Activated T-cell treated with anti-CD3 and anti-CD28 coated beads for 1 hour (primary cell): ENCODE results near the gene ATP9A.
A peak's percentile ranks its signal among the peaks of the same experiment; 100 is the strongest.
"Not testable (repeated sequence)": the region's sequence is repeated elsewhere in the genome, so short reads cannot be mapped to it uniquely, and the experiment has no call there.

Source experiments
- DNase-seq: peaks from one replicate; pipeline ENCODE4 v3.0.0-alpha.2; 2020; ENCODE audit warnings: low read depth

ATP9A gene

GRCh38 chr20:51653226-51653625, 115.0 kb downstream of the ATP9A start:
- DNase-seq, result no peak

DNA sequence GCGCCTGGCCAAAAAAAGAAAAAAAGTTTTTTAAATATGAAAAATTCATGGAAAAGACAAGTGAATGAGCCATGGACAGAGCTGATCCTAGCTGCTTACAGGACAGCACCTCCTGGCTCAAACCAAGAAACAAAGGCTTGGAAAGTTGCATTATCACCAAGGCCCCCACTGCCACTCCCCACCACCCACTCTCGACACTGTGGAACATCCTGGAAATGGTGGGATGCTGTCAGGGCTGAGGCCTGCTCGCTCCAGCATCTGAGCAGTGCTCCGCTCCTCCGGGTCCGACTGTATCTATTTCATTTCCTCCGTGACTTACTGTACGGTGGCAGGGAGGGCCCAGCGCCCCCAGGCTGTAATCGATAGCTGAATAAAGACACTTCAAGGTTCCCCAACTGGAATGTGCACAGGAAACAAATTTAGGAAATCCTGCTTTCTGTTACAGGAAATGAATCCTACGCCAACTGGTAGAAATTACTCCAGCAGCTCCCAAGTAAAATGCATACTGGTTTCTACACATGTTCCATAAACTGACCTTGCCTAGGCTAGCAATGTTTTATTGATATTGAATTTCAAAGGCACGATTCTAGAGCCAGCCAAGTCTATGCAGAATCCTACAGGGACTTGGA, 116.2 kb downstream of the ATP9A start:
- DNase-seq, result no peak

- DNase-seq, result no peak
Observed at GRCh38 chr20:51650685-51651134, 117.5 kb downstream of the ATP9A start.

DNA sequence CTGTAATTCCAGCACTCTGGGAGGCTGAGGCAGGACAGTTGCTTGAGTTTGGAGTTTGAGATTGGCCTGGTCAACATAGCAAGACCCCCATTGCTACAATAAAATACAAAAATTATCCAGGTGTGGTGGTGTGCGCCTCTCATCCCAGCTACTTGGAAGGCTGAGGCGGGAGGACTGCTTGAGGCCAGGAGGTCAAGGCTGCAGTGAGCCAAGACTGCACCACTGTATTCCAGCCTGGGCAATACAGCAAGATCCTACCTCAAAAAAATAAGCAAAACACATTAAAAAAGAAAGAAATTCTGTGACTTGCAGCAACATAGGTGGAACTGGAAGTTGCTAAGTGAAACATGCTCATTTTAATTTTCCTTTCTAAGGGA, 119.6 kb downstream of the ATP9A start:
- no peak for DNase-seq

GRCh38 chr20:51647674-51648570, 120.3 kb downstream of the ATP9A start:
- no peak for DNase-seq

DNA sequence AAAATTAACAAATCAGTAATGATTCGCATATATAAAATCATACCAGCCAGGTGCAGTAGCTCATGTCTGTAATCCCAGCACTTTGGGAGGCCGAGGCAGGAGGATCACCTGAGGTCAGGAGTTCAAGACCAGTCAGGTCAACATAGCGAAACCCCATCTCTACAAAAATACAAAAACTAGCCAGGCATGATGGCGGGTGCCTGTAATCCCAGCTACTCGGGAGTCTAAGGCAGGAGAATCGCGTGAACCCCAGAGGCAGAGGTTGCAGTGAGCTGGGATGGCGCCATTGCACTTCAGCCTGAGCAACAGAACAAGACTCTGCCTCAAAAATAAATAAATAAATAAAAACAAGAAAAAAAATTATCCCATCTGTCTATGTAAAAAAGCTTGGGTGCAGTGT, 124.4 kb downstream of the ATP9A start:
- DNase-seq, result not testable (repeated sequence)

DNA sequence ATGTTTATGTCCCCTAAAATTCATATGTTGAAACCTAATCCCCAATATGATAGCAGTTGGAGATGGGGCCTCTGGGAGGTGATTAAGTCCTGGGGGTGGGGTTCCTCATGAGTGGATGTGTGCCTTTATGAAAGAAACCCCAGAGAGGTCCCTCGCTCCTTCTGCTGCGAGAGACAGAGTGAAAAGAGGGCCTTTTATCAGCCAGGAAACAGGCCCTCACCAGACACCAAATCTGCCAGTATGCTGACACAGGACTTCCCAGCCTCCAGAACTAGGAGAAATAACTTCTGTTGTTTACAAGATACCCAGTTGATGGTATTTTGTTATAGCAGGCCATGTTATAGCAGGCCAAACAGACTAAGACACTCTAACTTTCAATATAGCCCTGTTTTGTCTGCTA, 124.8 kb downstream of the ATP9A start:
- DNase-seq, result no peak

DNA sequence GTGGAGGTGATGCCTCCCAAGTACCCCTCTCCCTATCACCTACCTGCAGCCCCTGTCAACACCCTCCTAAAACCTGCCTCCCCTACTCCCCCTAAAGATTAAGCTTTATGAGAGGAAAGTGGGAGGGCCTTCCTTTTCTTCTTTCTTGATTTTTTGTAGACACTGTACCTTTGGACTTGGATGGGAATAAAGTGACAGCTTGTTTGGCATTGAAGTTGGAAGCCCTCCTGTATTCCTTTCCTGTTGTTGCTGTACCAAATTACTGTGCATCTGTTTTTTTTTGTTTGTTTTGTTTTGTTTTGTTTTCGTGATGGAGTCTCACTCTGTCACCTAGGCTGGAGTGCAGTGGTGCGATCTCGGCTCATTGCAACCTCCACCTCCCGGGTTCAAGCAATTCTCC, 126.3 kb downstream of the ATP9A start:
- DNase-seq, result no peak

- no peak for DNase-seq
Observed at GRCh38 chr20:51640743-51641142, 127.4 kb downstream of the ATP9A start.

DNA sequence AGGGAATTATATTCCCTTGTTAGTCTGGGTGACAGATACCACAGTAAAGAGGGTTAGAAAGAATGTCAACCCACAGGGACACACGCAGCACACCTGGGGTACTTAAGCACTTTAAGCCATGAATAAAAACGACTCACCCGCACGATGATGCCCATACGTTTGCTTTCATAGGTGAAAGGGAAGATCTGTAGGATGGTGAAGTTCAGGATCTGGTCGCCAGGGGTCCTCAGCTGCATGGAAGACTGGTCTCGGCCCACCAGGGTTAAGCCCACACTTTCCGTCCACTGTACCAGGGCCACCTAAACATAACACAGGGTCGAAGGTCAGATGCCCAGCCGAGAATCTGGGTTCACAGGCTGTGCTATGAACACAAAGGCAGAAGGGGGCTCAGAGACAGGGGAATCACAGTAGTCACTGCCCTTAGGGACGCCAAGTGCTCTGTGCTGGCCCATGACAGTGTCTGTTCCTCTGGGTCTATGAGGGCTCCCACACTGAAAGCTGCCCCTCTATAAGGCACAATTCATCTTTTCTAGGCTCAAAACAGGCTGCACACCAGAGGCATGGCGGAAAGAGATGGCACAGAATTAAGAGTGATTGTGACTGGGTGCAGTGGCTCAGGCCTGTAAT, 128.9 kb downstream of the ATP9A start:
- DNase-seq, result peak; percentile 41

- DNase-seq, result no peak
Observed at GRCh38 chr20:51637241-51637640, 130.9 kb downstream of the ATP9A start.

DNA sequence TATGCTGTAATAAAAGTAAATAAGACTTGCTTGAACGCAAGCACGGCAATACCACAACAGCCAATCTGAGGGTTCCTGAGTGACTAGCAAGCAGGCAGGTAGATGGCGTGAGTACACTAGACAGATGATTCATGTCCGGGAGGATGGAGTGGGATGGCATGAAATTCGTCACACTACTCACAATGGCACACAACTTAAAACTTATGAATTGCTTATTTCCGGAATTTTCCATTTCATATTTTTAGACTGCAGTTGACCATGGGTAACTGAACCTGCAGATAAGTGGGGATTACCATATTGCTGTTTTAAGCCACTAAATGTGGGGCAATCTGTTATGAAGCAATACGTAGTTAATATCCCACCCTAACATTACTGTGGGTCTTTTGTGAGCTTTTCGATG, 132.1 kb downstream of the ATP9A start:
- DNase-seq, result no peak

DNA sequence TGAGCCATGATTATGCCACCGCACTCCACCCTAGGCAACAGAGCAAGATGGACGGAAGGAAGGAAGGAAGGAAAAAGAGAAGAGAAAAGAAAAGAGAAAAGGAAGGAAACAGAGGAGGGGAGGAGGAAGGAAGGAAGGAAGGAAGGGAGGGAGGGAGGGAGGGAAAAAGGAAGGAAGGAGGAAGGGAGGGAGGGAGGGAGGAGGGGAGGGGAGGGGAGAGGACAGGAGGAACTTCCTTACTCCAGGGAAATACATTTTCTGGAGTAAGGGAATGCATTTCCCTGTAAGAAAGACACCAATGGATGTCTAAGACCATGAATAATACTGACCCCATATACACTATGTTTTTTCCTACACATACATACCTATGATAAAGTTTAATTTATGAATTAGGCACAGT, 132.5 kb downstream of the ATP9A start:
- DNase-seq, result no peak

GRCh38 chr20:51634877-51635276, 133.3 kb downstream of the ATP9A start:
- no peak for DNase-seq

DNA sequence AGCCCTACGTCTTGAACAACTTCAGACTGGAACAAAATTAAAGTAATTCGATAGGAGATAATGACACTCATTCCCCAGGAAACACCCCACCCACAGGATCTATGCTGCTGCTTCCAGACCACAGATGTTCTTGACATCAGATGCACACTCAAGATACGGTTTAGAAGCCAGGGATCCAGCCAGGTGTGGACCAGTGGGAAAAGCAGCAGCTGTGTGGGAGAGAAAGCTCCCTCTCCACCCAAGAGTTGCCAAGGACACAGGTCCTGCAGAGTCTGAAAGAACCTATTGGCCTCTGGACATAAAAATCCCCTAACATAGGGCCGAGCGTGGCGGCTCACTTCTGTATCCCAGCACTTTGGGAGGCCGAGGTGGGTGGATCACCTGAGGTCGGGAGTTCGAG, 133.9 kb downstream of the ATP9A start:
- DNase-seq, result no peak

- no peak for DNase-seq
Observed at GRCh38 chr20:51633430-51633829, 134.8 kb downstream of the ATP9A start.

GRCh38 chr20:51631953-51632352, 136.2 kb downstream of the ATP9A start:
- no peak for DNase-seq

DNA sequence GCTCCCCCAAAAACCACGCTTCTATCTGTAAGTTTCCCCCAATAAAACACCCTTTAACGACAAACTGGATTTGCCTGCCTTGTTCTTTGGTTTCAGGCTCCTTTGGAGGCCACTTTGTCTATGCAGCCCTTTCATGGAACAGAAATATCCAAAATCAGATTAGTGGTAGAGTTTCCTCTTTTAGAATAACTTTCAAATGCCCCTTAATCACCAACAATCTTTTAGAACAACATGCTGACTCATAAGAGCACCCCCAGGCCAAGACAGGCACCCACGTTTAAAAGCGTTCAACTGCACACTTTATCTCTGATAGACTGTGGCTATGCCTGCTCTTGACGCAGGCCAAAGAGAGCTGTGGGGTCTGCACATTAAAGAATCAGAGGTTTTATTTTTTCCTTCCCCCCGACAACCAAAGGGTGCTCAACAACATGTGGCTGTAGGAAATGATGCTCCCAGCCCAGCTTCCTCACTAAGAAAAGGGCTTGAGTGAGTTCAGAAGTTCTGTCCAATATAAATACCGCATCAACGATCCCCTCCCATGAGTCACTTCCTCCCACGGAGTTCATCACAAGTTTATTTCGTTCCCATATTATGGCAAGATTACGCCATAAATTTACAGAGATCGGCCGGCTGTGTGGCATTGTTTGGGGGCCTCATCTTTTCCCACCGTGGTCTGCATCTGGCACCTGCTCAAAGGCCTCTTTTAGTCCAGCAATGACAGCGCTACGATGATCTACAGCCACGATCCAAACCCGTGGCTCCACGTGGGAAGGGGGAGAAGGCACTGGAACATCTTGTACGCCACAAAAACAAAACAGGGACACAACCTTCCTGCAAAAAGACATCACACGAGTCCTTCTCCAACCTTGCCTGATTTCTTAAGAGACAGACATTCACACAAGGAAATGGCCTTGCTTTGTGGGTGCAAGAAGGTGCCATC, 136.9 kb downstream of the ATP9A start:
- DNase-seq, result no peak

DNA sequence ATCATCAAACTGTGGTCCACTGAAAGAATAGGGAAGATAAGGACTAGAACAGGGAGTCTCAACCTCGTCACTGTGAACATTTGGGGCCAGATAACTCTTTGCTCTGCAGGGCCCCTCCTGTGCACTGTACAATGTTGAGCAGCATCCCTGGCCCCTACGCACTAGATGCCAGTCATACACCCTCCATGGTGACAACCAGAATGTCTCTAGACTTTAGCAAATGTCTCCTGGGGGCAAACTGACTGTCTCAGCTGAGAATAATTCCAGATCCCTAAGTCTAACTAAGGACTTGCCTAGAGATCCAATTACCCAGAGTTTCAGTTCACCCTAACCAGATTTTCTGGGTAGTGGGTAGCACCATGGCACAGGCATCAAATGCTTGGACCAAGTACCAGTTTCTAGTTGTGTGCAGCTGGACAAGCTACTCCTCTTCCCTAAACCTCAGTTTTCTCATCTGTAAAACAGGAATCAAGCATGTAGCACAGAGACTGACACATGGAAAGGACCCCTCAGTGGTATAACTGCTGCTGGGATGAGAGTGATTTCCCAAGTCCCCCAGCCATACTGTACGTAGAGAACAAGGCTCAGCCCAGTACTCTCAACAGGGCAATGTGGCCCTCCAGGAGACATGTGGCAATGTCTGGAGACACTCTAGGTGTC, 138.7 kb downstream of the ATP9A start:
- DNase-seq, result no peak

GRCh38 chr20:51628533-51629398, 139.4 kb downstream of the ATP9A start:
- DNase-seq, result no peak
